Measurements from ENCODE around the gene TRMO.
A peak's percentile ranks its signal among the peaks of the same experiment; 100 is the strongest.

GRCh38 chr9:97954550-97954989 lies 32.3 kb upstream of the TRMO start:
- TF ChIP-seq, protein P1, sequence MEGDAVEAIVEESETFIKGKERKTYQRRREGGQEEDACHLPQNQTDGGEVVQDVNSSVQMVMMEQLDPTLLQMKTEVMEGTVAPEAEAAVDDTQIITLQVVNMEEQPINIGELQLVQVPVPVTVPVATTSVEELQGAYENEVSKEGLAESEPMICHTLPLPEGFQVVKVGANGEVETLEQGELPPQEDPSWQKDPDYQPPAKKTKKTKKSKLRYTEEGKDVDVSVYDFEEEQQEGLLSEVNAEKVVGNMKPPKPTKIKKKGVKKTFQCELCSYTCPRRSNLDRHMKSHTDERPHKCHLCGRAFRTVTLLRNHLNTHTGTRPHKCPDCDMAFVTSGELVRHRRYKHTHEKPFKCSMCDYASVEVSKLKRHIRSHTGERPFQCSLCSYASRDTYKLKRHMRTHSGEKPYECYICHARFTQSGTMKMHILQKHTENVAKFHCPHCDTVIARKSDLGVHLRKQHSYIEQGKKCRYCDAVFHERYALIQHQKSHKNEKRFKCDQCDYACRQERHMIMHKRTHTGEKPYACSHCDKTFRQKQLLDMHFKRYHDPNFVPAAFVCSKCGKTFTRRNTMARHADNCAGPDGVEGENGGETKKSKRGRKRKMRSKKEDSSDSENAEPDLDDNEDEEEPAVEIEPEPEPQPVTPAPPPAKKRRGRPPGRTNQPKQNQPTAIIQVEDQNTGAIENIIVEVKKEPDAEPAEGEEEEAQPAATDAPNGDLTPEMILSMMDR (conservative IDR thresholded peaks at IDR 0.05 in 1 of 2, IDR thresholded peaks at IDR 0.05 in 1 of 2; ENCODE audit: extremely low read depth in 1 of 2, insufficient read depth in 1 of 2, low read depth in 1 of 2, low read length in 2 of 2) = peak; percentile 68 to 82
- no peak for TF ChIP-seq EZH2 (IDR thresholded peaks at IDR 0.05; ENCODE audit: borderline replicate concordance, low read length)
